Kidney (tissue), 14 donors: ENCODE results near the gene DHRS7B. TPM values are rescaled to one million over a fixed set of nuclear protein-coding genes. Genes with fewer than 3 reads are reported as not detected.
"Not testable (repeated sequence)": the region's sequence is repeated elsewhere in the genome, so short reads cannot be mapped to it uniquely, and the experiment has no call there.

Experiments
- DNase-seq, 5 donors: peaks; one replicate each; pipeline ENCODE4 v3.0.0-alpha.2; 2013 to 2020
- FAIRE-seq: peaks from 2 replicates; lab custom pipeline; 2012; peaks lifted over from hg19 to GRCh38; lab: Jason Lieb, UNC
- H3K27ac ChIP-seq, 2 donors: one replicate each; pipeline ENCODE4 v1.7.0; 2013; ENCODE audit warnings: low read depth in 2 of 2, low read length in 2 of 2, inconsistent platforms in 1 of 2
- H3K27me3 ChIP-seq: one replicate; pipeline ENCODE4 v1.7.1; 2013; ENCODE audit warnings: low read length, inconsistent platforms; ENCODE audit not compliant: control insufficient read depth, insufficient read depth
- H3K36me3 ChIP-seq, 3 donors: one replicate each; pipeline versions ENCODE4 v1.7.0 to v1.7.1; 2013; ENCODE audit warnings: low read length in 3 of 3, control low read depth in 1 of 3, inconsistent platforms in 1 of 3; ENCODE audit not compliant: insufficient read depth in 3 of 3, control insufficient read depth in 2 of 3
- H3K4me1 ChIP-seq, 3 donors: one replicate each; pipeline versions ENCODE4 v1.7.0 to v1.7.1; 2013; ENCODE audit warnings: low read length in 3 of 3, inconsistent platforms in 1 of 3, low read depth in 1 of 3; ENCODE audit not compliant: control insufficient read depth in 2 of 3, insufficient read depth in 2 of 3
- H3K4me3 ChIP-seq, 3 donors: one replicate each; pipeline versions ENCODE4 v1.7.0 to v1.8.1; 2013; ENCODE audit warnings: low read length in 3 of 3, control low read depth in 1 of 3, inconsistent platforms in 1 of 3
- H3K9ac ChIP-seq, 3 donors: one replicate each; pipeline versions ENCODE4 v1.7.0 to v1.7.1; 2013; ENCODE audit warnings: low read length in 3 of 3, control low read depth in 1 of 3, inconsistent platforms in 1 of 3
- H3K9me3 ChIP-seq, 3 donors: one replicate each; pipeline versions ENCODE4 v1.7.0 to v1.7.1; 2013; ENCODE audit warnings: low read length in 3 of 3, control low read depth in 1 of 3, inconsistent platforms in 1 of 3; ENCODE audit not compliant: control insufficient read depth in 2 of 3, insufficient read depth in 1 of 3
- intact Hi-C: fragments of 100-400 bp; cut with DNase I; formaldehyde crosslinking; loops from one replicate; pipeline ENCODE4 v1.11.1; 2022
- polyA plus RNA-seq: library from polyadenylated mRNA; stranded (reverse); fragments of 350-450 nt; fragmentation: Illumina TruSeq; extraction: RNeasy Lipid Tissue Mini Kit (QIAGEN cat#74804); gene quantifications from one replicate; pipeline ENCODE4 v1.2.3, GENCODE V29; 2014; ENCODE audit warnings: low read depth, low replicate concordance; ENCODE audit not compliant: insufficient read depth
- total RNA-seq: library from RNA; stranded (reverse); fragmentation: NEBNext Ultra II Directional; extraction: Animal tissue kit (Norgen Biotek cat#: 25700); gene quantifications from one replicate; pipeline ENCODE4 v1.2.1, GENCODE V29; 2021
- TF ChIP-seq, protein P1 (sequence below): IDR thresholded peaks from 3 replicates; pipeline ENCODE4 v1.5.1; 2012; ENCODE audit warnings: mild to moderate bottlenecking, moderate library complexity, borderline replicate concordance; ENCODE audit not compliant: insufficient read depth; ENCODE audit errors: extremely low read depth
- donor health status: control.
- donor health status: control.
- donor health status: control.
- donor health status: control.
- donor health status: control.
- donor health status: DM: yes; HTN: yes; CAD: no.
- donor health status: Normal renal cell carcinoma (clear cell type).

Gene DHRS7B
- total and polyA plus RNA-seq, 2 donors from 2014 or later, result 19.9 to 58.8 TPM

DNA sequence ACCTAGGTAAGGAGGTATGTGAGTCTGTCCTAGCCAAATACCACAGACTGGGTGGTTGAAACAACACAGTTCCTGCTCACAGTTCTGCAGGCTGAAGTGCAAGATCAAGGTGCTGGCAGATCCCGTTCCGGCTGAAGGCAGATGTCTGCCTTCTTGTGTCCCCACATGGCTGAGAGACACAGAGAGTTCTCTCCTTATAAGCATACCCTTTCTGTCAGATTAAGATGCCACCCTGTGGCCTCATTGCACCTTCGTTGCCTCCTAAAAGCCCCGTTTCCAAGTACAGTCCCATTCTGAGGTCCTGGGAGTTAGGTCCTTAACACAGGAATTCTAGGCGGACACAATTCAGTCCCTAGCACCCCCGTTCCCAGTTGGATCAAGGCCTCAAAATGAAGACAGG lies 96.3 kb downstream of the DHRS7B start:
- Histone ChIP-seq H3K4me1 (no peaks in the 10 kb centered on the region), H3K4me3 (no peak overlapping the region), H3K27me3 (no peaks in the 10 kb centered on the region), H3K9ac (no peak overlapping the region), H3K36me3 (no peaks in the 10 kb centered on the region), H3K9me3 (no peaks in the 10 kb centered on the region), H3K27ac (no peak overlapping the region)
- no peak for FAIRE-seq
- no peak for DNase-seq
- intact Hi-C loops, result no loop called here
- TF ChIP-seq, protein P1, sequence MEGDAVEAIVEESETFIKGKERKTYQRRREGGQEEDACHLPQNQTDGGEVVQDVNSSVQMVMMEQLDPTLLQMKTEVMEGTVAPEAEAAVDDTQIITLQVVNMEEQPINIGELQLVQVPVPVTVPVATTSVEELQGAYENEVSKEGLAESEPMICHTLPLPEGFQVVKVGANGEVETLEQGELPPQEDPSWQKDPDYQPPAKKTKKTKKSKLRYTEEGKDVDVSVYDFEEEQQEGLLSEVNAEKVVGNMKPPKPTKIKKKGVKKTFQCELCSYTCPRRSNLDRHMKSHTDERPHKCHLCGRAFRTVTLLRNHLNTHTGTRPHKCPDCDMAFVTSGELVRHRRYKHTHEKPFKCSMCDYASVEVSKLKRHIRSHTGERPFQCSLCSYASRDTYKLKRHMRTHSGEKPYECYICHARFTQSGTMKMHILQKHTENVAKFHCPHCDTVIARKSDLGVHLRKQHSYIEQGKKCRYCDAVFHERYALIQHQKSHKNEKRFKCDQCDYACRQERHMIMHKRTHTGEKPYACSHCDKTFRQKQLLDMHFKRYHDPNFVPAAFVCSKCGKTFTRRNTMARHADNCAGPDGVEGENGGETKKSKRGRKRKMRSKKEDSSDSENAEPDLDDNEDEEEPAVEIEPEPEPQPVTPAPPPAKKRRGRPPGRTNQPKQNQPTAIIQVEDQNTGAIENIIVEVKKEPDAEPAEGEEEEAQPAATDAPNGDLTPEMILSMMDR, result no peak

DNA sequence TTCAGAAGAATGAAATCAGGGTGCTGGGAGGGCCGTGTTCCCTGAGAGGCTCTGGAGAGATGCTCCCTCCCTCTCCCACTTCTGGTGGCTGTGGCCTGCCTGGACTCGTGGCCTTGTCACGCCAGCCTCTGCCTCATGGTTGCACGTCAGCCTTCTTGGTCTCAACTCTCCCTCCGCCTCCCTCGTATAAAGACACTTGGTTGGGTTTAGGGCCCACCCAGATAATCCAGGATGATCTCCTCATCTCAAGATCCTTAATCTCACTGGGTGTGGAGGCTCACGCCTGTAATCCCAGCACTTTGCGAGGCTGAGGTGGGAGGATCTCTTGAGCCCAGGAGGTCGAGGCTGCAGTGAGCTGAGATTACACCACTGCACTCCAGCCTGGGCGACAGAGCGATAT lies 100.5 kb downstream of the DHRS7B start:
- H3K27me3 ChIP-seq, H3K9ac ChIP-seq, H3K36me3 ChIP-seq, H3K4me1 ChIP-seq, H3K9me3 ChIP-seq, H3K27ac ChIP-seq, H3K4me3 ChIP-seq, intact Hi-C loops, DNase-seq, FAIRE-seq: not testable (repeated sequence)

DNA sequence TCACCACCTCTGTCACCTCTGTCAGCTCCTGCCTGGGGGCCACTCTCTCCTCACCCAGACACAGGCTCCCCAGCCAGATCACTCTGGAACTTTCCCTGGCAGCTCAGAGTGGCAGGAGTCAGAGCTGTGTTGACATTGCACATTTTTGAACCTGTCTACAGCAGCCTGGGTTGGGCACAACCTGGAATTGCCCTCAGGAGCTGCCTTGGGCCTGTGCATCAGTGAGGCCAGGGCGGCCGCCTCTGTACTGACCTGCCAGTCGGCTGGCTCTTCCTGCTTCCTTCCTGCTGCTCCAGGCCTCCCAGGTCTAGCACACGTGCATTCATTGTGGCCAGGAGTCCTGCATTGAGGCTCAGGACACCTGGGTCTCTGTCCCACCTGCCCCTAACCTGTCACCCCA lies 101.3 kb downstream of the DHRS7B start:
- Histone ChIP-seq H3K27ac (no peak overlapping the region), H3K9me3 (peaks cover 0 to 6% (median 0%) of the 10 kb centered on the region in 3 donors), H3K36me3 (no peaks in the 10 kb centered on the region), H3K27me3 (no peaks in the 10 kb centered on the region), H3K4me3 (no peak overlapping the region), H3K4me1 (no peaks in the 10 kb centered on the region), H3K9ac (no peak overlapping the region)
- intact Hi-C loops, result no loop called here
- FAIRE-seq, result no peak
- no peak for DNase-seq
- TF ChIP-seq, protein P1, result no peak

DNA sequence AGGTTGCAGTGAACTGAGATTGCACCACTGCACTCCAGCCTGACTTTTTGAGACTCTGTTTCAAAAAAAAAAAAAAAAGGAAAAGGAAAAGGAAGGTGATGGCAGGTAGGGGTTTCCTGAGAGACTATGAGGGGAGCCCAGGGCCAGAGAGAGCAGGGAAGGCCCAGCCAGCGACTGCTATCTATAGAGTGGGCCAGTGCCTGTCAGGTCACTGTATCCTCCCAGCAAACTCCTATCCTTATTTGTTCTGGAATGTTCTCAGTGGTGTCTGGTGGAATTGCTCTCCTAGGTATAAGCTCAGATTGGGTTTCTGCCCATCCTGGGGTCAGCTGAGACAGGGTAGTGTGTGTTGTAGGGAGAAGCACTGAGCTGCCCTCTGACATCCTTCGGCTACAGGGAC lies 102.1 kb downstream of the DHRS7B start:
- DNase-seq (no peak), FAIRE-seq (no peak)
- no peak overlapping the region for H3K9ac ChIP-seq
- no peak overlapping the region for H3K4me3 ChIP-seq
- no peaks in the 10 kb centered on the region for H3K4me1 ChIP-seq
- H3K9me3 ChIP-seq, result peaks cover 0 to 6% (median 0%) of the 10 kb centered on the region in 3 donors
- TF ChIP-seq, protein P1, result no peak
- H3K27ac ChIP-seq, result no peak overlapping the region
- H3K27me3 ChIP-seq, result no peaks in the 10 kb centered on the region
- H3K36me3 ChIP-seq, result no peaks in the 10 kb centered on the region
- intact Hi-C loops, result no loop called here
